IMR-90 (cell line): ENCODE data around the gene NRARP. TPM values are rescaled to one million over a fixed set of nuclear protein-coding genes. Genes with fewer than 3 reads are reported as not detected.

ENCODE experiments used
- ATAC-seq: fragments of 200-7000 bp; cut with Tn5 transposase; 2 replicates; pipeline ENCODE4 v1.9.1; 2020; ENCODE audit warnings: low read depth, mild to moderate bottlenecking, moderate library complexity
- BruUV-seq: library from RNA; stranded (reverse); fragments of 400-500 nt; replicated peaks from 2 replicates; lab custom pipeline; 2021; lab: Mats Ljungman, UMichigan
- CTCF ChIA-PET: fragments of 300-600 bp; formaldehyde crosslinking; extraction: SDS; loops from one replicate; lab custom pipeline; 2021; ENCODE audit warnings: antibody characterized with exemption; lab: Yijun Ruan, JAX
- POLR2A ChIA-PET: fragments of 300-600 bp; sonication (Branson Sonifier 250); formaldehyde crosslinking; loops from one replicate; lab custom pipeline; 2022; ENCODE audit warnings: antibody characterized with exemption; ENCODE audit not compliant: unreplicated experiment; lab: Charles Lee
- DNase-seq: peaks from one replicate; pipeline ENCODE4 v3.0.0; 2013
- H2AFZ ChIP-seq: replicated peaks from 2 replicates; pipeline ENCODE3; 2013; ENCODE audit warnings: low read length, mild to moderate bottlenecking; ENCODE audit not compliant: poor library complexity
- H2AK5ac ChIP-seq: 2 replicates; pipeline ENCODE4 v1.6.1; 2013; ENCODE audit warnings: low read depth, low read length, inconsistent platforms
- H2AK9ac ChIP-seq: replicated peaks from 2 replicates; pipeline ENCODE3; 2013; ENCODE audit warnings: mild to moderate bottlenecking, low read depth, low read length, moderate library complexity; ENCODE audit not compliant: poor library complexity
- H2BK120ac ChIP-seq: 2 replicates; pipeline ENCODE4 v1.6.1; 2013; ENCODE audit warnings: low read depth, low read length, inconsistent platforms
- H2BK15ac ChIP-seq: 3 replicates; pipeline ENCODE4 v1.6.1; 2013; ENCODE audit warnings: low read depth, low read length, inconsistent platforms
- H2BK20ac ChIP-seq: 2 replicates; pipeline ENCODE4 v1.6.1; 2013; ENCODE audit warnings: low read depth, mild to moderate bottlenecking, inconsistent platforms, low read length, moderate library complexity
- H2BK5ac ChIP-seq: 2 replicates; pipeline ENCODE4 v1.6.1; 2013; ENCODE audit warnings: mild to moderate bottlenecking, low read depth, low read length, inconsistent platforms; ENCODE audit not compliant: poor library complexity, severe bottlenecking
- H3K14ac ChIP-seq: replicated peaks from 2 replicates; pipeline ENCODE4 v1.6.1; 2013; ENCODE audit warnings: low read depth, low read length, inconsistent platforms
- H3K18ac ChIP-seq: 2 replicates; pipeline ENCODE4 v1.6.1; 2013; ENCODE audit warnings: low read depth, low read length, control low read depth
- H3K23ac ChIP-seq: 2 replicates; pipeline ENCODE4 v1.6.1; 2013; ENCODE audit warnings: low read depth, low read length, inconsistent platforms
- H3K27ac ChIP-seq: 2 replicates; pipeline ENCODE4 v1.5.1; 2013; ENCODE audit warnings: mild to moderate bottlenecking, control low read depth, low read length; ENCODE audit not compliant: insufficient read depth
- H3K27me3 ChIP-seq: 2 replicates; pipeline ENCODE4 v1.6.1; 2013; ENCODE audit warnings: low read length; ENCODE audit not compliant: control insufficient read depth, insufficient read depth
- H3K36me3 ChIP-seq: 2 replicates; pipeline ENCODE4 v1.6.1; 2013; ENCODE audit warnings: low read length, mixed read lengths; ENCODE audit not compliant: control insufficient read depth, insufficient read depth
- H3K4ac ChIP-seq: 2 replicates; pipeline ENCODE4 v1.6.1; 2013; ENCODE audit warnings: low read depth, low read length, inconsistent platforms
- H3K4me1 ChIP-seq: 2 replicates; pipeline ENCODE4 v1.6.1; 2013; ENCODE audit warnings: low read length, mixed read lengths; ENCODE audit not compliant: control insufficient read depth, insufficient read depth
- H3K4me2 ChIP-seq: 2 replicates; pipeline ENCODE4 v1.6.1; 2013; ENCODE audit warnings: low read depth, mild to moderate bottlenecking, control low read depth, low read length, moderate library complexity
- H3K4me3 ChIP-seq: 2 replicates; pipeline ENCODE4 v1.5.1; 2013; ENCODE audit warnings: low read depth, mild to moderate bottlenecking, control low read depth, low read length, moderate library complexity; ENCODE audit not compliant: insufficient read depth
- H3K56ac ChIP-seq: 2 replicates; pipeline ENCODE4 v1.6.1; 2013; ENCODE audit warnings: low read length, inconsistent platforms; ENCODE audit not compliant: insufficient read depth; ENCODE audit errors: extremely low read depth
- H3K79me1 ChIP-seq, 2 experiments: 2 replicates each; pipeline ENCODE4 v1.6.1; 2013; ENCODE audit warnings: low read length in 2 of 2, inconsistent platforms in 1 of 2, low read depth in 1 of 2
- H3K9ac ChIP-seq: 2 replicates; pipeline ENCODE4 v1.6.1; 2013; ENCODE audit warnings: low read depth, low read length, control low read depth
- H3K9me1 ChIP-seq: 2 replicates; pipeline ENCODE4 v1.6.1; 2013; ENCODE audit warnings: low read length, inconsistent platforms; ENCODE audit not compliant: insufficient read depth
- H3K9me3 ChIP-seq: 2 replicates; pipeline ENCODE4 v1.6.1; 2013; ENCODE audit warnings: low read length; ENCODE audit not compliant: control insufficient read depth, insufficient read depth
- H4K20me1 ChIP-seq: 2 replicates; pipeline ENCODE4 v1.6.1; 2013; ENCODE audit warnings: low read length, inconsistent platforms; ENCODE audit not compliant: insufficient read depth
- H4K5ac ChIP-seq: 2 replicates; pipeline ENCODE4 v1.6.1; 2013; ENCODE audit warnings: mild to moderate bottlenecking, low read depth, low read length, control low read depth
- H4K8ac ChIP-seq, 2 experiments: 2 replicates each; pipeline ENCODE4 v1.6.1; 2013; ENCODE audit warnings: low read depth in 2 of 2, low read length in 2 of 2, control low read depth in 1 of 2, inconsistent platforms in 1 of 2
- H4K91ac ChIP-seq: 2 replicates; pipeline ENCODE4 v1.6.1; 2013; ENCODE audit warnings: low read depth, low read length, inconsistent platforms; ENCODE audit not compliant: insufficient read depth
- BHLHE40 ChIP-seq: fragments of 150-350 bp; IDR thresholded peaks from 2 replicates; pipeline ENCODE4 v1.6.1; 2016; ENCODE audit warnings: mild to moderate bottlenecking, low read depth, low read length
- CEBPB ChIP-seq: IDR thresholded peaks from 2 replicates; pipeline ENCODE4 v1.6.1; 2012; ENCODE audit warnings: low read depth, low read length, improper control_type of control experiment
- CHD1 ChIP-seq: IDR thresholded peaks from 2 replicates; pipeline ENCODE4 v1.6.1; 2012; ENCODE audit warnings: low read depth, low read length, improper control_type of control experiment
- FOS ChIP-seq: fragments of 150-350 bp; IDR thresholded peaks from 2 replicates; pipeline ENCODE4 v1.6.1; 2016; ENCODE audit warnings: low read depth, low read length
- MAFK ChIP-seq: IDR thresholded peaks from 2 replicates; pipeline ENCODE4 v1.6.1; 2012; ENCODE audit warnings: low read depth, low read length, improper control_type of control experiment
- MAZ ChIP-seq: IDR thresholded peaks from 2 replicates; pipeline ENCODE4 v1.6.1; 2012; ENCODE audit warnings: low read depth, mild to moderate bottlenecking, low read length, improper control_type of control experiment, moderate library complexity, borderline replicate concordance
- MXI1 ChIP-seq: IDR thresholded peaks from 2 replicates; pipeline ENCODE4 v1.6.1; 2012; ENCODE audit warnings: low read depth, mild to moderate bottlenecking, low read length, moderate library complexity, borderline replicate concordance
- NFE2L2 ChIP-seq: fragments of 150-350 bp; IDR thresholded peaks from 2 replicates; pipeline ENCODE4 v1.6.1; 2016; ENCODE audit warnings: low read depth, mild to moderate bottlenecking, low read length
- POLR2A ChIP-seq: IDR thresholded peaks from 2 replicates; pipeline ENCODE4 v1.6.1; 2012; ENCODE audit warnings: mild to moderate bottlenecking, low read depth, low read length
- RAD21 ChIP-seq: IDR thresholded peaks from 2 replicates; pipeline ENCODE4 v1.6.1; 2012; ENCODE audit warnings: low read length, improper control_type of control experiment
- RCOR1 ChIP-seq: IDR thresholded peaks from 2 replicates; pipeline ENCODE4 v1.6.1; 2012; ENCODE audit warnings: mild to moderate bottlenecking, low read length, improper control_type of control experiment; ENCODE audit not compliant: insufficient replicate concordance
- RFX5 ChIP-seq: IDR thresholded peaks from 2 replicates; pipeline ENCODE4 v1.8.0; 2012; ENCODE audit warnings: low read depth, mild to moderate bottlenecking, low read length, moderate library complexity
- SMC3 ChIP-seq: fragments of 150-350 bp; IDR thresholded peaks from 2 replicates; pipeline ENCODE4 v1.6.1; 2016; ENCODE audit warnings: low read depth, mild to moderate bottlenecking, antibody characterized with exemption, low read length, moderate library complexity
- WGBS, 2 experiments: methylation state at CpG; one replicate each; pipeline versions ENCODE4 v1.1.5 to v1.1.7; 2013; ENCODE audit warnings: missing lambda C conversion rate in 2 of 2; ENCODE audit not compliant: insufficient read length in 1 of 2; ENCODE audit errors: extremely low coverage in 2 of 2; 5-methylcytosine and 5-hydroxymethylcytosine counted together
- dilution Hi-C: fragments of 300-500 bp; cut with HindIII; formaldehyde crosslinking; loops from one replicate; pipeline ENCODE4 v1.14.3; 2018; ENCODE audit warnings: low sequenced_read_pairs; ENCODE audit not compliant: unreplicated experiment
- in situ Hi-C: fragments of 300-500 bp; cut with MboI; formaldehyde crosslinking; loops from 3 replicates; pipeline ENCODE4 v1.14.3; 2019; ENCODE audit warnings: low sequenced_read_pairs, inconsistent platforms, mixed read lengths
- intact Hi-C: fragments of 100-400 bp; cut with micrococcal nuclease; formaldehyde crosslinking; loops from 2 replicates; pipeline ENCODE4 v1.10.0; 2022
- polyA plus RNA-seq, 3 experiments: library from polyadenylated mRNA; depleted of rRNA; stranded (reverse); fragments of >200 nt; gene quantifications; 2 replicates each; pipeline ENCODE4 v1.2.3, GENCODE V29; 2012; ENCODE audit warnings: low replicate concordance in 1 of 3
- total RNA-seq: library from RNA; depleted of rRNA; stranded (reverse); fragments of >200 nt; gene quantifications from 2 replicates; pipeline ENCODE4 v1.2.3, GENCODE V29; 2012
- TF ChIP-seq, protein P1 (sequence below): conservative IDR thresholded peaks from 2 replicates; pipeline ENCODE4 v1.5.1; 2012; ENCODE audit warnings: mild to moderate bottlenecking, low read depth, low read length, improper control_type of control experiment
- TF ChIP-seq, protein P2 (sequence below): fragments of 150-350 bp; IDR thresholded peaks from 2 replicates; pipeline ENCODE4 v1.6.1; 2016; ENCODE audit warnings: low read depth, mild to moderate bottlenecking, low read length, moderate library complexity, borderline replicate concordance
- TF ChIP-seq, protein P3 (sequence below): fragments of 150-350 bp; IDR thresholded peaks from 2 replicates; pipeline ENCODE4 v1.6.1; 2017; ENCODE audit warnings: mild to moderate bottlenecking, antibody characterized with exemption, low read length, low read depth

The NRARP gene
- total and polyA plus RNA-seq, 2 of the 4 experiments (the other 2 are of a cell fraction): 0.15 TPM; not detected in 1

DNA sequence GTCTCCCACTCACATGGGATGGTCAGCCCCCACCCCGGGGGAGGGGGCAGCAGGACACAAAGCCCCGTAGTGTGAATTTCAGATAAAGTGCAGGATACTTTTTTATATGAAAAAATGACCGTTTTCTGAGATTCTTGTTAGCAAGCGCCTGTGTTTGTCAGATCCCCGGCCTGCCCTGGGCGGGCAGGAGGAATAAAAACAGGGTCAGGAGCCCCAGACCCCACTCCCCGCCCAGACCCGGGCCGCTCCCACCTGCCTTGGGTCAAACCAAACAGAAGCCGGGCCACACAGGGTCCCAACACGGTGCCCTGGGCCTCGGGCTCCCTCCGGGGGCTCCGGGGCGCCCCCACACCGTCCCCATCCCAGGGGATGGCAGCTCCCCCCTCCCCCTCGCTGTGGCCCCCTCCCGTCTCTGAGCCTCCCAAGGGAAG lies 13.5 kb upstream of the NRARP start:
- Histone ChIP-seq H3K4me3 (no peak overlapping the region), H3K56ac (no peak overlapping the region), H2AK9ac (no peak overlapping the region), H4K20me1 (no peaks in the 10 kb centered on the region), H3K23ac (no peak overlapping the region), H4K91ac (no peak overlapping the region), H2AFZ (no peak overlapping the region), H2AK5ac (no peak overlapping the region), H3K36me3 (no peaks in the 10 kb centered on the region), H3K4me1 (0 out of 2 replicates have a peak, but pooled peaks cover 2% of the 10 kb centered on the region), H3K9ac (no peak overlapping the region), H3K27me3 (no peaks in the 10 kb centered on the region), H3K18ac (no peak overlapping the region), H3K9me3 (no peaks in the 10 kb centered on the region), H3K9me1 (no peaks in the 10 kb centered on the region), H3K27ac (no peak overlapping the region), H3K14ac (no peak overlapping the region), H2BK15ac (no peak overlapping the region), H3K4ac (no peak overlapping the region), H3K4me2 (no peak overlapping the region), H4K8ac (no peak overlapping the region), H2BK5ac (no peak overlapping the region), H4K5ac (no peak overlapping the region), H2BK20ac (no peak overlapping the region), H3K79me1 (no peaks in the 10 kb centered on the region), H2BK120ac (no peak overlapping the region)
- WGBS, 2 experiments: 63% methylated on average over 4 of the region's 18 CpGs; no CpG with 5 or more reads in 1 of the 2 experiments
- intact Hi-C loops (no loop called here), dilution Hi-C loops (no loop called here), in situ Hi-C loops (no loop called here)
- ChIA-PET POLR2A (no interaction called here), CTCF (no interaction called here)
- TF ChIP-seq MAFK: no peak
- TF ChIP-seq CHD1: no peak
- no peak for TF ChIP-seq FOS
- TF ChIP-seq, protein P1, sequence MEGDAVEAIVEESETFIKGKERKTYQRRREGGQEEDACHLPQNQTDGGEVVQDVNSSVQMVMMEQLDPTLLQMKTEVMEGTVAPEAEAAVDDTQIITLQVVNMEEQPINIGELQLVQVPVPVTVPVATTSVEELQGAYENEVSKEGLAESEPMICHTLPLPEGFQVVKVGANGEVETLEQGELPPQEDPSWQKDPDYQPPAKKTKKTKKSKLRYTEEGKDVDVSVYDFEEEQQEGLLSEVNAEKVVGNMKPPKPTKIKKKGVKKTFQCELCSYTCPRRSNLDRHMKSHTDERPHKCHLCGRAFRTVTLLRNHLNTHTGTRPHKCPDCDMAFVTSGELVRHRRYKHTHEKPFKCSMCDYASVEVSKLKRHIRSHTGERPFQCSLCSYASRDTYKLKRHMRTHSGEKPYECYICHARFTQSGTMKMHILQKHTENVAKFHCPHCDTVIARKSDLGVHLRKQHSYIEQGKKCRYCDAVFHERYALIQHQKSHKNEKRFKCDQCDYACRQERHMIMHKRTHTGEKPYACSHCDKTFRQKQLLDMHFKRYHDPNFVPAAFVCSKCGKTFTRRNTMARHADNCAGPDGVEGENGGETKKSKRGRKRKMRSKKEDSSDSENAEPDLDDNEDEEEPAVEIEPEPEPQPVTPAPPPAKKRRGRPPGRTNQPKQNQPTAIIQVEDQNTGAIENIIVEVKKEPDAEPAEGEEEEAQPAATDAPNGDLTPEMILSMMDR: no peak
- TF ChIP-seq RAD21: no peak
- TF ChIP-seq, protein P2, sequence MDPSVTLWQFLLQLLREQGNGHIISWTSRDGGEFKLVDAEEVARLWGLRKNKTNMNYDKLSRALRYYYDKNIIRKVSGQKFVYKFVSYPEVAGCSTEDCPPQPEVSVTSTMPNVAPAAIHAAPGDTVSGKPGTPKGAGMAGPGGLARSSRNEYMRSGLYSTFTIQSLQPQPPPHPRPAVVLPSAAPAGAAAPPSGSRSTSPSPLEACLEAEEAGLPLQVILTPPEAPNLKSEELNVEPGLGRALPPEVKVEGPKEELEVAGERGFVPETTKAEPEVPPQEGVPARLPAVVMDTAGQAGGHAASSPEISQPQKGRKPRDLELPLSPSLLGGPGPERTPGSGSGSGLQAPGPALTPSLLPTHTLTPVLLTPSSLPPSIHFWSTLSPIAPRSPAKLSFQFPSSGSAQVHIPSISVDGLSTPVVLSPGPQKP: no peak
- TF ChIP-seq BHLHE40: no peak
- TF ChIP-seq MXI1: no peak
- TF ChIP-seq RCOR1: no peak
- no peak for TF ChIP-seq CEBPB
- TF ChIP-seq RFX5: no peak
- no peak for TF ChIP-seq POLR2A
- no peak for TF ChIP-seq SMC3
- TF ChIP-seq MAZ: no peak
- no peak for TF ChIP-seq NFE2L2
- TF ChIP-seq, protein P3, sequence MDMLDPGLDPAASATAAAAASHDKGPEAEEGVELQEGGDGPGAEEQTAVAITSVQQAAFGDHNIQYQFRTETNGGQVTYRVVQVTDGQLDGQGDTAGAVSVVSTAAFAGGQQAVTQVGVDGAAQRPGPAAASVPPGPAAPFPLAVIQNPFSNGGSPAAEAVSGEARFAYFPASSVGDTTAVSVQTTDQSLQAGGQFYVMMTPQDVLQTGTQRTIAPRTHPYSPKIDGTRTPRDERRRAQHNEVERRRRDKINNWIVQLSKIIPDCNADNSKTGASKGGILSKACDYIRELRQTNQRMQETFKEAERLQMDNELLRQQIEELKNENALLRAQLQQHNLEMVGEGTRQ: no peak
- BruUV-seq: no TSS peak
- no peak for DNase-seq
- no peak for ATAC-seq
